Cardiac fibroblast (primary cell): ENCODE data around the gene MRAP2.
A peak's percentile ranks its signal among the peaks of the same experiment; 100 is the strongest.
"Not testable (repeated sequence)": the region's sequence is repeated elsewhere in the genome, so short reads cannot be mapped to it uniquely, and the experiment has no call there.

ENCODE experiments used
- DNase-seq, 2 donors: peaks; one replicate each; pipeline versions ENCODE4 v3.0.0 to v3.0.0-alpha.2; 2010; ENCODE audit warnings: low read depth in 2 of 2
- H3K4me3 ChIP-seq, 2 donors: replicated peaks in 1 of 2; 1 replicate in 1 of 2; 2 replicates in 1 of 2; pipeline ENCODE4 v1.5.1; 2011; ENCODE audit warnings: low read depth in 2 of 2, low read length in 2 of 2, mild to moderate bottlenecking in 2 of 2, moderate library complexity in 1 of 2
- TF ChIP-seq, protein P1 (sequence below): IDR thresholded peaks from one replicate; pipeline ENCODE4 v1.5.1; 2011; ENCODE audit warnings: low read depth, mild to moderate bottlenecking, low read length, inconsistent platforms

Gene MRAP2

DNA sequence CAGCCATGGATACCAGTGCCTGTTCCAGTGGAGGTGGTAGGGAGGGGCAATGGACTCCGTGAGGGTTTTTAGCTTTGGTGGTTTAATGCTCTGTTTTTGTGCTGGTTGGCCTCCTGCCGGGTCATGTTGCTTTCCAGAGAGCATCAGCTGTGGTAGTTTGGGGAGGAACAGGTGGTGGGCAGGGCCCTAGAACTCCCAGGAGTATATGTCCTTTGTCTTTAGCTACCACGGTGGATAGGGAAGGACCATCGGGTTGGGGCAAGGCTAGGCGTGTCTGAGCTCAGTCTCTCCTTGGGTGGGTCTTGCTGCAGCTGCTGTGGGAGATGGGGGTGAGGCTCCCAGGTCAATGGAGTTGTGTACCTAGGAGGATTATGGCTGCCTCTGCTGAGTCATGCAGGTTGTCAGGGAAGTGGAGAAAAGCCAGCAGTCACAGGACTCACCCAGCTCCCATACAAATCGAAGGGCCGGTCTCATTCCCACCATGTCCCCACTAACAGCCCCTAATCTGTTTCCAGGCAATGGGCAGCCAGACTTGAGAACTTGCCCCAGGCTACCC lies 38.9 kb downstream of the MRAP2 start:
- TF ChIP-seq, protein P1, sequence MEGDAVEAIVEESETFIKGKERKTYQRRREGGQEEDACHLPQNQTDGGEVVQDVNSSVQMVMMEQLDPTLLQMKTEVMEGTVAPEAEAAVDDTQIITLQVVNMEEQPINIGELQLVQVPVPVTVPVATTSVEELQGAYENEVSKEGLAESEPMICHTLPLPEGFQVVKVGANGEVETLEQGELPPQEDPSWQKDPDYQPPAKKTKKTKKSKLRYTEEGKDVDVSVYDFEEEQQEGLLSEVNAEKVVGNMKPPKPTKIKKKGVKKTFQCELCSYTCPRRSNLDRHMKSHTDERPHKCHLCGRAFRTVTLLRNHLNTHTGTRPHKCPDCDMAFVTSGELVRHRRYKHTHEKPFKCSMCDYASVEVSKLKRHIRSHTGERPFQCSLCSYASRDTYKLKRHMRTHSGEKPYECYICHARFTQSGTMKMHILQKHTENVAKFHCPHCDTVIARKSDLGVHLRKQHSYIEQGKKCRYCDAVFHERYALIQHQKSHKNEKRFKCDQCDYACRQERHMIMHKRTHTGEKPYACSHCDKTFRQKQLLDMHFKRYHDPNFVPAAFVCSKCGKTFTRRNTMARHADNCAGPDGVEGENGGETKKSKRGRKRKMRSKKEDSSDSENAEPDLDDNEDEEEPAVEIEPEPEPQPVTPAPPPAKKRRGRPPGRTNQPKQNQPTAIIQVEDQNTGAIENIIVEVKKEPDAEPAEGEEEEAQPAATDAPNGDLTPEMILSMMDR = no peak
- no peak for DNase-seq
- H3K4me3 ChIP-seq = no peak overlapping the region

DNA sequence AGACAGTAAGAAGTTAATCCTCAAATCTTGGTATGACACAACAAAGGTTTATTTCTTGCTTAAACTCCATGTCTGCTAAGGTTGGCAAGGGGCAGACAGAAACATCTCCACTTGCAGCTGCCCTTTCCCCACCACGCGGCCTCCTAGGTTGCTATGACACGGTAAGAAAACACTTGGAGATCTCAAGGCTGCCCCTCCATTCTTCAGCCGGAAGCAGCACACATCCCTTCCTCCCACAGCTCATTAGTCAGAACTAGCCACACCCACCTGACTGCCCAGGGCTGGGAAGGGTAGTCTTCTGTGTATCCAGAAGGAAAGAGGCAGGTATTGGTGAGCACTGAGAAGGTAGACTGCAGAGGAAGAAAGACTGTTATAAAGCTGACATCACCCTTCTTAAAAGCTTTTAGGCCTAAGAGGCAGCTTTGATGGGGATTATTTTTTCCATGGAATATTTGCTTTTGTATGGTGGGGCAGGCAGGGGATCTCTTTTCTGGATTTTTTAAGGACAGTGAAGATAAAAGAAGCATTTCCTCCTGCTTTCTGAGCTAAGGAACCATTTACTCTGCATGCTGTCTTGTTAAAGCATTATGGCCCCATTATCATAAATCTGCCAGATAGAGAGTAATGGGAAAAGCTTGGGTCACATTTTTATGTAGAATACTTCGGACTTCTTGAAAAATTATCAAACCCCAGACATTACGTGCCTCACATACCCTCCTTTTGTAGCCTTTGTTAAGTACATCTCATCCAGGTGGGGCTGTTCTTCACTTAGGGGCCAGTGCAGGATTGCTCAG lies 41.6 kb downstream of the MRAP2 start:
- peak; percentile 28 to 32 for DNase-seq
- H3K4me3 ChIP-seq = no peak overlapping the region
- TF ChIP-seq, protein P1 = no peak

DNA sequence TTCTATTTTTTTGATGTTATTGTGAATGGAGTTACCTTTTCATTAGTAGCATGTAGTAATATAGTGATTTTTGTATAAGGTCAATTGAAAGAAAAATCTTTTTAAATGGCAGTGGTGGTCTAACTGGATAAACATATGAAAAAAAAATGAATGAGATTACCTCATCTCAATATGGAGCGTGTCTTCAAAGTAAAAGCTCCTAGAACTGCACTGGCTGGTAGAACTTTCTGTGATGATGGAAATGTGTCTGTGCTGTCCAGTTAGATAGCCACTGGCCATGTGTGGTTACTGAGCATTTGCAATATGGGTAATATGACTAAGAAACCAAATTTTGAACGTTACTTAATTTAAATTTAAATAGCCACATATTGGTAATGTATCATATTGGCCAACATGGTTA lies 44.1 kb downstream of the MRAP2 start:
- no peak for DNase-seq
- no peak overlapping the region for H3K4me3 ChIP-seq
- TF ChIP-seq, protein P1 = no peak

DNA sequence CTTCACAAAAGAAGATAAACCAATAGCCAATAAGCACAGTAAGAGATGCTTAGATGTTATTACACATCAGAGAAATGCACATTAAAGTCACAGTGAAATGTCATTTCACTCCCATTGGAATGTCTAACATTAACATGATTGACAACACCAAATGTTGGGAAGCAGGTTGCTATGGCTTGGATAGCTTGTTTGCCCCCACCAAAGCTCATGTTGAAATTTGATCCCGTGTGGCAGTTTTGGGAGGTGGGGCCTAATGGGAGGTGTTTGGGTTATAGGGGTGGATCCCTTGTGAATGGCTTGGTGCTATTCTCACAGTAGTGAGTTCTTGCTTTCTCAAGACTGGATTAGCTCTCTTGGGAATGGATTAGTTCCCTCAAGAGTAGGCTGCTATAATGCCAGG lies 44.8 kb downstream of the MRAP2 start:
- no peak for DNase-seq
- no peak overlapping the region for H3K4me3 ChIP-seq

DNA sequence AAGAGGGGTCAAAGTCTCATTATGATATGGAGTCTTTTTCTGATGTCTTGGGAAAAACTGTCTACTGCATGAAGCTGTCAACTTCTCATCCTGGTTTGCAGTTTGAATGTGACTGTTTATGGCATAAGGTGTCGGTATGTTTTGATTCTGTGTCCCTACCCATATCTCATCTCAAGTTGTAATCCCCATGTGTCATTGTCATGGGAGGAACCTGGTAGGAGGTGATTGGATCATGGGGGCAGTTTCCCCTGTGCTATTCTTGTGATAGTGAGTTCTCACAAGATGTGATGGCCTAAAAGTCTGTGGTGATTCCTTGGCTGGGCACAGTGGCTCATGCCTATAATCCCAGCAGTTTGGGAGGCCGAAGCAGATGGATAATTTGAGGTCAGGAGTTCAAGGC lies 47.6 kb downstream of the MRAP2 start:
- TF ChIP-seq, protein P1 = no peak
- H3K4me3 ChIP-seq = no peak overlapping the region
- no peak for DNase-seq

More for the DNA sequence above, 44.8 kb downstream of the MRAP2 start:
- TF ChIP-seq, protein P1 = no peak

DNA sequence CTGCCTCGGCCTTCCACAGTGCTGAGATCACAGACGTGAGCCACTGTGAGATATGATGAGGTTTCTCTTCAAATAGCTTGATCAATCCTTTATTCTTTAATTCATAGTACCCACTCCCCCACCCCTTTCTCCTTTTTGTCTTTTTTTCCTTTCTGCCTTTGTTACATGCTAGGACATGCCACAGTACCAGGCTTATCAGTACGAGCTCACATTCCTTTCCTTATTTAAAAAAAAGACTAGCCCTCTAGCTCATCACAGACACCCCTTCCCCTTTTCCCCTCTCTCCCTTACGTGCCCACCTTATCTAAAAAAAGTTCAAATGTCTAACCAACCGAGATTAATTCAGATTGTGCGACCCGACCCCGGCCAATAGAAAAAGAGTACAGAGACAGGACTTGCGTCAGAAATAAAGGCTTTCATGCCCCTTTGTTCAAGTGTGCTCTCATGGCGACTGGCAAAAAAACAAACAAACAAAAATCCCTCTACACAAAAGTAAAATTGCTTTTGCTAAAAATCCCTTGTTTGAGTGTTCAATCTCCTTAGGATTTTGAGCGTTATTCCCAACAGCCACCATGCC lies 49.2 kb downstream of the MRAP2 start:
- TF ChIP-seq, protein P1 = no peak
- no peak overlapping the region for H3K4me3 ChIP-seq
- peak in 1 of 2 donors; percentile 35 for DNase-seq

DNA sequence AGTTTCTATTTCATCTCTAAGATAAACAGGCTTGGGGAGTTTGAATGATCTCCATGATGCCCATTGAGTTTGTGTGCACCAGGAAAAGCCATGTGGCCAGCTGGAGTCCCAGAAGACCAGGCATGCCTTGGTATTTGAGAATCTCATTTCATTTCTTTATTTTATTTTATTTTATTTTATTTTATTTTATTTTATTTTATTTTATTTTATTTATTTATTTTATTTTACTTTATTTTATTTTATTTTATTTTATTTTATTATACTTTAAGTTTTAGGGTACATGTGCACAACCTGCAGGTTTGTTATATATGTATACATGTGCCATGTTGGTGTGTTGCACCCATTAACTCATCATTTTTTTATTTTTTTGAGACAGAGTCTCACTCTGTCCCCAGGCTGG lies 51.1 kb downstream of the MRAP2 start:
- not testable (repeated sequence) for DNase-seq, H3K4me3 ChIP-seq
